Measurements from ENCODE around the gene LRP10. TPM values are rescaled to one million over a fixed set of nuclear protein-coding genes. Genes with fewer than 3 reads are reported as not detected.
A peak's percentile ranks its signal among the peaks of the same experiment; 100 is the strongest.
"Not testable (repeated sequence)": the region's sequence is repeated elsewhere in the genome, so short reads cannot be mapped to it uniquely, and the experiment has no call there.

LRP10 gene, protein sequence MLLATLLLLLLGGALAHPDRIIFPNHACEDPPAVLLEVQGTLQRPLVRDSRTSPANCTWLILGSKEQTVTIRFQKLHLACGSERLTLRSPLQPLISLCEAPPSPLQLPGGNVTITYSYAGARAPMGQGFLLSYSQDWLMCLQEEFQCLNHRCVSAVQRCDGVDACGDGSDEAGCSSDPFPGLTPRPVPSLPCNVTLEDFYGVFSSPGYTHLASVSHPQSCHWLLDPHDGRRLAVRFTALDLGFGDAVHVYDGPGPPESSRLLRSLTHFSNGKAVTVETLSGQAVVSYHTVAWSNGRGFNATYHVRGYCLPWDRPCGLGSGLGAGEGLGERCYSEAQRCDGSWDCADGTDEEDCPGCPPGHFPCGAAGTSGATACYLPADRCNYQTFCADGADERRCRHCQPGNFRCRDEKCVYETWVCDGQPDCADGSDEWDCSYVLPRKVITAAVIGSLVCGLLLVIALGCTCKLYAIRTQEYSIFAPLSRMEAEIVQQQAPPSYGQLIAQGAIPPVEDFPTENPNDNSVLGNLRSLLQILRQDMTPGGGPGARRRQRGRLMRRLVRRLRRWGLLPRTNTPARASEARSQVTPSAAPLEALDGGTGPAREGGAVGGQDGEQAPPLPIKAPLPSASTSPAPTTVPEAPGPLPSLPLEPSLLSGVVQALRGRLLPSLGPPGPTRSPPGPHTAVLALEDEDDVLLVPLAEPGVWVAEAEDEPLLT
- polyA plus RNA-seq (2013, experiment 1 of 2; ENCODE audit: insufficient read length): 157 TPM
- polyA plus RNA-seq (2013, experiment 2 of 2; ENCODE audit: insufficient read length): 153 TPM

DNA sequence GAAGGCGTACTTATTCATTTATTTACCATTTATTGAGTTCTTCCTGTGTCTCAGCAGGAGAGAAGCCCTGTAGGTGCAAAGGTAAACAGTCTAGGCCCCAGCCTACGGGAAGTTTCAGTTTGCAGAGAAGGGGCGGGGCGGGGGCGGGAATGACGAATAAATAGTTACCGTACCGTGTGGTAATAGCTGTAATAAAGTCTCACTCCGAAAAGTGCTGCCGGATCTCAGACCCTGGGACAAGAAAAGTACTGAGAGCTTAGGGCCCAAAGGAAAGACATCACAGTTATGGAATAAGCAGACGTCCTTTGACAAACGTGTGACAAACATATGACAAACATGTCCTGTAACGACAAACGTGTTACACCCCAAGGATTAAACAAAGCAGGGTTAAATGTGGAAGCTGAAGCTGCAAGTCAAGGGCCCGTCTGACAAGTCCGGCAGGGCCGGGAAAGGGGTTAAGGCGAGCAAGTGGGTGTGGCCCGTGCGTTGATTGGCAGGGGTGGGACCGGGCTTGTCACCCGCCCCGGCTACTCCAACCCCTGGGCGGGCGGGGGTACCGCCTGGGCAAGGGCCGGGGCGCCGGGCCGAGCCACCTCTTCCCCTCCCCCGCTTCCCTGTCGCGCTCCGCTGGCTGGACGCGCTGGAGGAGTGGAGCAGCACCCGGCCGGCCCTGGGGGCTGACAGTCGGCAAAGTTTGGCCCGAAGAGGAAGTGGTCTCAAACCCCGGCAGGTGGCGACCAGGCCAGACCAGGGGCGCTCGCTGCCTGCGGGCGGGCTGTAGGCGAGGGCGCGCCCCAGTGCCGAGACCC lies at the start of gene LRP10:
LRP10 (plus strand) TSS at position 517 of the 809 bp plus-strand sequence. CDS start 564 bp downstream, outside the sequence.
- DNase-seq: peak; percentile 83

DNA sequence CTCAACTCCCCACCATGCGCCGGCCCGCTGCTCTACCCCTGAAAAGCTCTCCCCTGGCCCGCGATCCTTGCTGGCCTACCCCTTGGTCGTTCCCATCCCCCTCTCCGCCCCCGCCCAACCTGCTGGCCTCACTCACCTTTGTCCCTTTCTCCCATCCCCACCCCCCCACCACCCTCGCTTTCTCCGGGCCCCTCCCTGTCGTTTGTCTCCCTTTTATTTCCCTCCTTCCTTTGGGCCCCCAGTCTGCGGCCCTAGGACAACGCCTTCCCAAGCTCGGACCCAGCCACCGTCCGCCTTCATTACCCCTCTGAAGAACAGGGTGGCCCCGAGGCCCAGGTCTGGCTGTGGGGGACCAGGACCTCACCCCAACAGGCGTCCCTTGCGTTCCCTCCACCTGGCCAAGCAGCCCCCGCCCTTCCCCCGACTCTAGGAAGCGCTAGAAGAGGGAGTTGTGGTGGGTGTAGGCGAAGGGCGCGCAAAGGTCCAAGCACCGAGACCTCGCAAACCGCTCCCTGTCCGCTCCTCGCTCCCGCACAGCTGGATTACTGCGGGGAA lies 49.4 kb upstream of the LRP10 start:
- DNase-seq: no peak

DNA sequence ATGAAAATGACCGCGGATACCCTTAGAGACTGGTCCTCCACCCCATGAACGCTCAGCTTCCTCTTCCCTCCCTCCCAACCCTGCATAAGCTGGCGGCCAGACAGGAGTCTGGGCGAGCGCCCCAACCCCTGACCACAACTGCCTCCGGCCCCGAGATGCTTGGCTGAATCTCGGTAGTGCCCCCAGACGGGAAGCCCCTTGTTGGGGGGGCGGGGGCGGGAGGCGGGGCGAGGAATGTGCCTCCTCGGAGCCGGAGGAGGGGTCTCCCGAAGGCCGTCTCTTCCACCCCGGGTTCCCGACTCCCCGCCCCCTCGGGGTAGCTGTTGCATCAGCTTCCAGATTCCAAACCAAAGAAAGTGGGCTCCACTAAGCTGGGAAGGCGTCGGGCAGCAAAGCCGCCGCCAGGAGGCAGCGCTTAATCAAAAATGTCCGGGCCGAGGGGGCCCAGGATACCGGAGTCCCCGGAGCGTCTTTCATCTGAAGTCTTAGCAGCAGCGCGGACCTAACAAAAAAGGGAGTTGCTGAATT lies 48.9 kb upstream of the LRP10 start:
- DNase-seq: peak; percentile 94

DNA sequence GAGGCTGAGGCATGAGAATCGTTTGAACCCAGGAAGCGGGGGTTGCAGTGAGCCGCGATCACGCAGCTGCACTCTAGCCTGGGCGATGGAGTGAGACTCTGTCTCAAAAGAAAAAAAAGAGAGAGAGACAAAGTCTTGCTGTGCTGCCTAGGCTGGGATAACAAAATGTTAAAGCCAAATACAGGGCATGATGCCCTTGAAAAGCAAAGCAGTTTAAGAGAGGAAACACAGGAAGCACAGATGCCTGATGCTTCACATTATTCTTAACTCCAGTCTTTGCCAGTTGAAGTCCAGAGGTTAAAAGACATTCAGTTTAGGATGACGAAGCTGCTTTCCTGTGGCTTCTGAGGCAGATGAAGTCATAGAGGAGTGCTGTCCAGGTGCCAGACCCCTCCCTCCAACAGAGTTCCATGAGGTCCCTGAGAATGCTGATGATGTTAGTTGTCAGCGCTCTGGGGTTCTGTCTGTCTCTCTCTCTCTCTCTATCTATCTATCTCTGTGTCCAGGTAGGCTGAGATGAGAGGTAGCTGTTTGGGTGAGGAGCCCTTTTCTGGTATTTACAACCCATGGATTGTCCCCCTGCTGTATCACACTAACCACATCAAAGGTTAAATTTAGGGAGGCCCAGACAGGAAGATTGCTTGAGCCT lies 46.7 kb upstream of the LRP10 start:
- DNase-seq: peak; percentile 84

DNA sequence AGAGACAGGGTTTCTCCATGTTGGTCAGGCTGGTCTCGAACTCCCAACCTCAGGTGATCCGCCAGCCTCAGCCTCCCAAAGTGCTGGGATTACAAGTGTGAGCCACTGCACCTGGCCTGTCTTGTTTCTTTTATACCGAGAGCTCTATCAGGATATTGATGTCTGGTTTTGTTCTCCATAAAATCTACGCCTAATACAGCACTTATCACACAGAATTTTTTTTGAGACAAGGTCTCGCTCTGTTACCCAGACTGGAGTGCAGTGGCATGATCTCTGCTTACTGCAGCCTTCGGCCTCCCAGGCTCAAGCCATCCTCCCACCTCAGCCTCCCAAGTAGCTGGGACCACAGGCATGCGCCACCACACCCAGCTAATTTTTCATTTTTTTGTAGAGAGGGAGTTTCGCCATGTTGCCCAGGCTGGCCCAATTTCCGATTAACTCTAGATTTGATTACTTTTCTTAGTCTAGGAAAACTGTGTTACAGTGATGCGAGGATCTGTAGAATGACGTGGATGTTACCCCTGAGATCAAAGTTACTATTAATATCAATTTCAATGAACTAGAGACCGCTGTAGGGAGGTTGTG lies 42.4 kb upstream of the LRP10 start:
- not testable (repeated sequence) for DNase-seq

DNA sequence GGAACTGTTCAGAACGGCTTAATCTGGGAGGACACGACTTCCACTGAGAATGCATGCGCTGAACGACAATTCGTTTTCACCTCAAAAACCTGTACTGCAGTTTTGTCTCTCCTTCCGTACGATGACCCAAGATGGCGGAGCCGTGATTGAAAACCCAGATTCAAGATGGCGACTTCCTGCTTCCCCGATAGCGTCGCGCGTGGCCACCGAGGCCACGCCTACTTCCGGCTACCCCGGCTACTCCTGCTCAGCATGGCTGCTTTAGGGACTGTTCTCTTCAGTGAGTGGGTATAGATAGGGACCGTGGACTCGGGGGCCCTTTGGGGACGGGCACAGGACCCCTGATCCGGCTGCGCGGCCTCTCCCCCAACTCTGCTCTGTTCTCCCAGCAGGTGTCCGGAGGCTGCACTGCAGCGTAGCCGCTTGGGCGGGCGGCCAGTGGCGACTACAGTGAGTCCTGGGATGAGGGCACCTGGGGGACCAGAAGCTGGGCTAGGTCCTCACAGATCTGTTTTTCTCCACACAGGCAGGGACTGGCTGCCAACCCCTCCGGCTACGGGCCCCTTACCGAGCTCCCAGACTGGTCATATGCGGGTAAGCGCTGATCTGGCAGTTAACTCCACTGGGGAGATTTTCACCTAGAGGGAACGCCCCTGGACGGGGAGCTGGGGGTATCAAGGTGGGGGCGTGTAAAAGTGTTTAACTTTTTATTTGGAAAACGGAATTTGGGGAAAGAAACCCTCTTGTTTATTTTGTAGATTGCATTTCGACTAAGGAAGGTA lies 41.7 kb upstream of the LRP10 start, which contains the start of gene MRPL52:
MRPL52 (plus strand) TSS at position 227 of the 782 bp plus-strand sequence; CDS start at position 253, 26 bp downstream.
- peak; percentile 89 for DNase-seq

DNA sequence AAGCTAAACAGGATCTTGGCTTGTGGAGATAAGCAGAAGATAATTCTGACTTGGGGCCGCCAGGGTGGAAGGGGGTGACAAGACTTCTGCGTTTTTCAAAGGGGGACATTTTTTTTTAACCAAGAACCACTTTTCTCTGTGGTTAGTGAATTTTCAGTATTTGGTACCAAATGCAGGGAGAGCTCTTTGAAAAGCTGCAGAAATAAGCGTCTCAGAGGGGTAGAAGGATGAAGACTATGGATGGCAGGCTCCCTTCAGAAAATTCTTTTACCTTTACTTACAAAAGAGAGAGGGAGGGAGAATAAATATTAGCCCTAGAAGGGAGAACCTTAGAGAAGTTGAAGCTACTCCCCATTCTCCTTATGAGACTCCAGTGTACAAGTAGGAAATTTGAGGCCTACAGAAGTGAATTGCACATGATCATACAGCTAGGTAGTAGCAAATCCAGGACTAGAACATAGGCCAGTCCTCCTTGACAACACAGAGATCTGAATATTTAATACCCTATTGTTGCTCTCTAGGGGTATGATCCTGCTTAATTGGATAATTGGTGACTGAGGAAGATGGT lies 41.0 kb upstream of the LRP10 start:
- DNase-seq: no peak

DNA sequence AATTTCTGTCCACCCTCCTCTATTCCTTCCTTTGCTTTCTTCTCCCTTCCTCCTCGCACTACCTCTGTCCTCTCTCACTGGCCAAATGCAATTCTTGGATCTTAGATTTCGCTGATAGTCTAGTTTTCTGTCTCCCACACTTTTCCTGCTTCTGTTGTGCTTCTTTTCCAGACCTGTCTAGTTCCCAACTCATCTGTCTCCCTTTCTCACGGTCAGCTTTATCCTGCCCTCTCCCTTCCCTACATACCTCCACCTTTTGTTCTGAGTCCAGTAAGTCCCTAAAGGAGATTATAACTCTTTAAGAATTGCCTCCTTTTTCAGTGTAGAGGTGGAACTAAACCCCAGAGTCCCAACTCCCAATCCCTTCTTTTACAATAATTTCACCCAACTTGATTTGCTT lies 36.0 kb upstream of the LRP10 start:
- no peak for DNase-seq

DNA sequence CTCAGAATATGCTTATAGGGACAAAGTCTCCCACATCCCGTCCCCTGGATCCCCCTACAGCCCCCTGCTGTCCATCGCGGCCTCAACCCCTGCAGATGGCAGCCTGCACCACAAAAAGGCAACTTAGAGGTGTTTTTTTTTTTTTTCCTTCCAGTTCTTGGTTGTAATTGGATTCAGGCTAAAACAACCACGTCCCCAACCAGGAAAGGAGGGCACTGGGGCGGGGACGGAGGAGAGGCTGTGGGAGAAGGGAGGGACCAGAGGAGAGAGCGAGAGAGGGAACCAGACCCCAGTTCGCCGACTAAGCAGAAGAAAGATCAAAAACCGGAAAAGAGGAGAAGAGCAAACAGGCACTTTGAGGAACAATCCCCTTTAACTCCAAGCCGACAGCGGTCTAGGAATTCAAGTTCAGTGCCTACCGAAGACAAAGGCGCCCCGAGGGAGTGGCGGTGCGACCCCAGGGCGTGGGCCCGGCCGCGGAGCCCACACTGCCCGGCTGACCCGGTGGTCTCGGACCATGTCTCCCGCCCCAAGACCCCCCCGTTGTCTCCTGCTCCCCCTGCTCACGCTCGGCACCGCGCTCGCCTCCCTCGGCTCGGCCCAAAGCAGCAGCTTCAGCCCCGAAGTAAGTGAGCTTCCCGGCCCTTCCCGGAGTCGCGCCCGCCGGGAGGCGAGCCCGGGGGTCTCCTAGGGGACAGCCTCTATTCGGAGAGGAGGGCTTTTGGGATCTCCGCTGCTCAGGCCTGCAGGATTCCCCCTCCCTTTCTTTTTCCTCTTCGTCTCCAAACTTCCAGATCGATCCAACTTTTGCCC lies 35.0 kb upstream of the LRP10 start, which contains the start of gene MMP14:
MMP14 (plus strand) TSS at position 285 of the 813 bp plus-strand sequence; CDS start at position 518, 233 bp downstream.
- DNase-seq: peak; percentile 94

DNA sequence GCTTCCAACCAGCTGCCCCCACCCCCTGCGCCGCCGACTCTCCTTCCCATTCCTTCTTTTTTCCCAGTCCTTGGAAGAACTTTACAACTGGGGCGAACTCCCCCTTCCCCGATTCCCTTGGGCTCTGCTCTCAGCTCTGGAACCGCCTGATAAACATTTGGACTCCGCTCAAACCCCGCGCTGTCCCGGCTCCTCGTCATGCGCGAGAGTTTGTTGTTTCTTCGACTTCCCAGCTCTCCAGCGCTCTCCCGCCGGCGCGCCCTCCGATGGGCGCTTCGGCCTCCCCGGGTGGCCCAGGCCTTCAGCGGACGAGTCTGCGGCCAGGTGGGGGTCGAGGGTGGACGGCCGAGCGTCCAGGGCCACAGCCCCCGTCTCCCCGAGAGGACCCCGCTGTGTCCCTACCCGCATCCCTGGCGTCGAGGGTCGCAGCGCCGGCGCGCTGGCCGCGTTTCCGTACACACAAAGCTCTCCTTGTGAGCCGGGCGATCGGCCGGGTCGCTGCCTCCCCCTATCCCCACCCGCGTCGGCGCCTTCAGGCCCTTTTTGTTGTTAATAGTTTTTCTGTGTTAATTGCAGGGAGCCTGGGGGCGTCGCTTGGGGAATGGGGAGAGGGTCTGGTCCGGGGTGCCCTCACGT lies 34.3 kb upstream of the LRP10 start:
- DNase-seq: peak; percentile 66

DNA sequence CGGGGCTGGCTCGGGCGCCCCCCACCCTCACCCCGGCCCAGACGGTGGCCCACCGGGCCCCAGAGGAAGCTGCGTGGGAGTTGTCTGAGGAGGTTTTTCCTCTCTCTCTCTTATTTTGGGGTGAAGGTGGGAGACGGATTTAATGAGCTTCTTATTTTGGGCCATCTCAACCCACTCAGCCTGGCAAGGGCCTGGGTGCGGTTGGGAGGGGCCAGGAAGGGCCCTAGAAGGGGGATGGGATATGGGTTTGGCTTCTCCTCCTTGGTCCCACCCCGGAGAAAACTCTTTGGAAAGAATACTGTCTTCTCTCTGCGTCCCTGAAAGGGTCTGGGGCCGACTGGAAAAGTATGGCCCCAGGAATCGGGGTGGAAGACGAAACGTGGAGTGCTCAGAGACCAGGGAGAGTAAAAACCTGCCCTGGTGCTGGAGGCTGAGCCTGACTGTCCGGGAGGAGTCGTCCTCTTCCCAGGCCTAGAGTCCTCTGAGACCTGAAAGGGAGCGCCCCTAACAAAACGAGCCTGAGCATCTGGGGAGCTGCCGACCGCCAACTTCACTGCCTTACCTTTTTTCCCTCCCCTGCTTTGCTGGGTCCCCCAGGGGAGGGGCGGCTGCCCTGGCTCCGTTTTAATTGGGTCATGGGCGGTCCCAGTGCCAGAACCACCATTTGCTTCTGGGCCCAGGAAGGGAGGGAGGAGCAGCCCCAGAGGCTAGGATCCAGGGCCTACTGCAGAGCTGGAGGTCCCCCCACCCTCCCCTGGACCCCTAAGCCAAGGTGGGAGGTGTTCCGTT lies 33.6 kb upstream of the LRP10 start:
- peak; percentile 65 for DNase-seq

DNA sequence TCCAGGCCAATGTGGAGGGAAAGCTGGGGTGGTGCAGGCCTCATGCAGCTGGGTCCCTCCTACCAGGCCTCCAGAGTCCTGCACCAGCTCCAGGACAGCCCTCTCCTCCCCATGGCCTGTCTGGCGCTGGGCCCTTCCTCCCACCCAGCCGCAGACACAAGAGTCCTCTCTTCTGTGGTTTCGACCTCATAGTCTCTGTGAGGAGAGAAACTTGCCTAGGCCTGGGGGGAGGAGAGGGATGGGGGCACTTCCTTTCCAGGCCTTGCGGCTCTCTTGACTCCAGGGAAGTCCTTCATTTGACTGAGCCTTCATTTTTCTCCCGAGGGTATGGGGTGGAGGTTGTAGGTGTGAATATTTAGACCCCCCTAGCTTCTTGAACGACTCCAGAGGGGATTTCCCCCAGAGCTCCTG lies 32.9 kb upstream of the LRP10 start:
- peak; percentile 86 for DNase-seq

DNA sequence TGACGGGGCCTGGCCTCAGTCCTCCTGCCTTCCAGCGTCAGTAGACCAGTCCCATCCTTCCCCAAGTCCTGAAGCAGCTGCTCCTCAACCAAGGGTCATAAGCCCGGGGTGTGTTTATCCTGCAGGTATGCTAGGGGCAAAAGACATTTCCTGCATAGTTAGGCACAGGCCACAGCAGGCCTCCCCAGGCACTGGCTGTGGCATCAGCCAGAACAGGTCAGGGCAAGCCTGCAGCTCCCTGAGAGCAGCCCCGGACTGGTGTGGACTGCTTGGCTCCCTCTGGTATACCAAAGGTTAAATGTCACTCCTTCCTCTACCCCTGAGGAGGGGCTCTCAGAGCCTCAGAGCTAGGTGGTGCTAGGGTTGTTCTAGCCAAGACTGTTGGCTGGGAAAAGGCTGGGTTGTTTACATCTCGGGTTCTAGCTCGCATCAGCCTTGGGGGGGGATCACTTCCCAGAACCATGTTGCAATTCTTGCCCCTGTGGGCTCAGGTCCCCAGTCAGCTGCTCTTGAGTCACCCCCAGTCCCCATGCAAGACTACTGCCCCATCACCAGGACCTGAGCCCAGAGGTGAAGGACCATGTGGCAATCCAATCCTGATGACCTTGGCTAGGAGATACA lies 32.3 kb upstream of the LRP10 start:
- DNase-seq: no peak

DNA sequence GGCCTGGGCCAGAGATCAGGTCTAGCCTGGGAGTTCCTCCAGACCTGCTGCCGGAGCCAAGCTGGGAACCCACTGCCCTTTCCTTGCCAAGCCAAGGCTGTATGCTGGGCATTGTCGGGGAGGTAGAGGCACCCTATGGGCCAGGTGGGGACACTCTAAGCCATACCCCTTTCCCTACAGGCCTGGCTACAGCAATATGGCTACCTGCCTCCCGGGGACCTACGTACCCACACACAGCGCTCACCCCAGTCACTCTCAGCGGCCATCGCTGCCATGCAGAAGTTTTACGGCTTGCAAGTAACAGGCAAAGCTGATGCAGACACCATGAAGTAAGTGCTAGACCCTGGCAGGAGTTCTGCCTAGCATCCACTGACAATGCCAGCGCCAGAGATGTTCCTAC lies 30.2 kb upstream of the LRP10 start:
- no peak for DNase-seq

DNA sequence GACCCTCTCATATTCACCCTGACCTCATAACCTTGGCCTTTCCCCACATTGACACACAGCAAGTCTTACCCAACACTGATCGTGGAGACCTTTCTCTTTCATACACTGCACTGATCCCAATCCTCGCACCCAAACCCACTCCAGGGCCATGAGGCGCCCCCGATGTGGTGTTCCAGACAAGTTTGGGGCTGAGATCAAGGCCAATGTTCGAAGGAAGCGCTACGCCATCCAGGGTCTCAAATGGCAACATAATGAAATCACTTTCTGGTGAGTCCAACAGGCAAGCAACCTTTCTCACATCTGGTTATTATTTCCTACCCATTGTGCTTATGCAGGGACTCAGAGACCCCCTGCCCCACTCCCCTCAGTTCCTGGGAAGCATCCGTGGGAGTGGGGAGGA lies 29.8 kb upstream of the LRP10 start:
- DNase-seq: no peak

DNA sequence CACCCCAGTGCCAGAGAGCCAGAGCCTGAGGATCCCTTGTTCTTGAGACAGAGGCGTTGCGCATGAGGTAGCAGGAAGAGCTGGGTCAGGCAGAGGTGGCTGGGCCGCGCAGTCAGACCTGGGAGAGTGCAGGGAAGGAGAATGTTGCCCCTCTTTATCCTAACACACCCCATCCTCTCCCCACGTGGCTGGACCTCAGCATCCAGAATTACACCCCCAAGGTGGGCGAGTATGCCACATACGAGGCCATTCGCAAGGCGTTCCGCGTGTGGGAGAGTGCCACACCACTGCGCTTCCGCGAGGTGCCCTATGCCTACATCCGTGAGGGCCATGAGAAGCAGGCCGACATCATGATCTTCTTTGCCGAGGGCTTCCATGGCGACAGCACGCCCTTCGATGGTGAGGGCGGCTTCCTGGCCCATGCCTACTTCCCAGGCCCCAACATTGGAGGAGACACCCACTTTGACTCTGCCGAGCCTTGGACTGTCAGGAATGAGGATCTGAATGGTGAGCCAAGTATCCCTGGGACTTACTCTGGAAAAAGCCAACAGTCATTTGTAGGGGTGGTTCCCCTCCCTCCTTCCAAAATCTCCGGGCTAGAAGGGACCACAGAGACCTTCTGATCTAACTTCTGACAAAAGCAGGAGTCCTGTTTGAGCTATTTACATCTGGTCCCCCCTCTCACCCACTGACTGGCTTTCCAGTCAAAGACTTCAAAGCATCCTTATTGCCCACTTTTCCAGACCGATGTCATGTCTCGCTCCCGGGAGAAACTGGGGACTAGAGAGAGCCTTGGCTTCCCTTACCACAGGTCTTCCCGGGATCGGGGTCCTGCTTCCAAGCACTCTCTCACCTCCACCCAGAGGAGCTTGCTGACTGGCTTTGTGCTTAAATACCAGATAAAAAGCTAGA lies 29.1 kb upstream of the LRP10 start:
- DNase-seq: no peak

Data from fibroblast of skin of scalp (primary cell).